Stimulated activated memory B cell treated with anti-CD40 and anti-IgM and Interleukin-4, amounts not matched to agents 10 μg/mL and 1 μg/mL and 100 μg/mL, for 72 hours (primary cell): ENCODE results near the gene CCR5.
"Not testable (repeated sequence)": the region's sequence is repeated elsewhere in the genome, so short reads cannot be mapped to it uniquely, and the experiment has no call there.

Experiments
- ATAC-seq: fragments of 150-1000 bp; cut with Tn5 transposase; 2 replicates; pipeline ENCODE4 v1.10.0; 2021
- H3K27ac Mint-ChIP-seq: one replicate; pipeline ENCODE4 v1.8.0; 2022; ENCODE audit warnings: mild to moderate bottlenecking, mixed read lengths
- H3K27me3 Mint-ChIP-seq: one replicate; pipeline ENCODE4 v1.8.0; 2022; ENCODE audit warnings: mixed read lengths
- H3K36me3 Mint-ChIP-seq: one replicate; pipeline ENCODE4 v1.8.0; 2022; ENCODE audit warnings: mixed read lengths
- H3K4me1 Mint-ChIP-seq: one replicate; pipeline ENCODE4 v1.8.0; 2022; ENCODE audit warnings: mixed read lengths
- H3K4me3 Mint-ChIP-seq: one replicate; pipeline ENCODE4 v1.8.0; 2022; ENCODE audit warnings: mild to moderate bottlenecking, moderate library complexity, mixed read lengths
- H3K9me3 Mint-ChIP-seq: one replicate; pipeline ENCODE4 v1.8.0; 2022; ENCODE audit warnings: mixed read lengths

The CCR5 gene

GRCh38 chr3:46370839-46371518 is at the start of gene CCR5:
TSS of gene CCR5 (plus strand) at chr3:46370946. CDS start at chr3:46372903, 1,957 bp downstream.
- Mint-ChIP-seq H3K4me3 (no peak within 1 kb of the TSS), H3K9me3 (no peaks in the 10 kb centered on the region), H3K27ac (peak within 1 kb of the TSS; percentile 21), H3K4me1 (peaks cover 9% of the 10 kb centered on the region), H3K27me3 (no peaks in the 10 kb centered on the region), H3K36me3 (no peaks in the 10 kb centered on the region)
- ATAC-seq = no peak

DNA sequence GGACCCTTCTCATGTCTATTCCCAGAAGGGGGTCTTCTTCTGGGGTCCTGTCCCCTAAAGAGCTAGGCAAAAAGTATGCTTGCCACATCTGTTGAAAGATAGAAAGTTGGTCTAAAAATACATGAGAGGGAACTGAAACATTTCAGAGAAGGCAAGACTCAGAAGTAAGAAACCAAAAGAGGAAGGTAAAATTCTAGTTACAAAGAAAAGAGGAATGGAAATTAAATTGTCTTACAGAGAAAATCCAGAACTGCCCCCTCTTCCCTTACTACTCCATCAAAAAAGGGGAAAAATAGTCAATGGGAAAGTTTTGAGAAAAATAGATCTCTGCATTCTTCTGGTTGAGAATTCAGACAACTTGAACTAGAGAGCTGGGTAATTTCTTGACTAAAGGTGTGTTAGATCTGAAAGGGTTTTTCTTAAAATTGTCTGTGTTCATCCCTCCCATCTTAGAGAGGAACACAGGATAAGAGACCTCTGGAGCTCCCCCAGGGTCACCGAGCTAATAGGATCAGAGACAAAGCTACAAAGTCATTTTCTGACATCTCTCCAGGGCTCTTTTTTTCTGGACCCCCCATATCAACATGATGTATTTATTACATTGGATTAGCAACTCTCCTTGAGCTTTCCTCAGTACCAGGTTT is 49.2 kb upstream of the CCR5 start:
- H3K4me3 Mint-ChIP-seq = peak overlapping the region; percentile 40
- H3K9me3 Mint-ChIP-seq = peaks cover 11% of the 10 kb centered on the region
- H3K27me3 Mint-ChIP-seq = no peaks in the 10 kb centered on the region
- H3K27ac Mint-ChIP-seq = peak overlapping the region; percentile 80
- no peaks in the 10 kb centered on the region for H3K36me3 Mint-ChIP-seq
- peak; percentile 75 for ATAC-seq
- H3K4me1 Mint-ChIP-seq = peaks cover 42% of the 10 kb centered on the region

GRCh38 chr3:46324036-46324435 is 46.7 kb upstream of the CCR5 start:
- no peak for ATAC-seq
- no peaks in the 10 kb centered on the region for H3K36me3 Mint-ChIP-seq
- H3K27me3 Mint-ChIP-seq = no peaks in the 10 kb centered on the region
- peaks cover 34% of the 10 kb centered on the region for H3K4me1 Mint-ChIP-seq
- peaks cover 5% of the 10 kb centered on the region for H3K9me3 Mint-ChIP-seq
- H3K27ac Mint-ChIP-seq = peak overlapping the region; percentile 19
- H3K4me3 Mint-ChIP-seq = no peak overlapping the region

- H3K9me3 Mint-ChIP-seq = peaks cover 5% of the 10 kb centered on the region
- no peak for ATAC-seq
- H3K27me3 Mint-ChIP-seq = no peaks in the 10 kb centered on the region
- H3K27ac Mint-ChIP-seq = no peak overlapping the region
- no peaks in the 10 kb centered on the region for H3K36me3 Mint-ChIP-seq
- no peak overlapping the region for H3K4me3 Mint-ChIP-seq
- peaks cover 30% of the 10 kb centered on the region for H3K4me1 Mint-ChIP-seq
These were observed 45.0 kb upstream of the CCR5 start for GRCh38 chr3:46325645-46326300.

- H3K27me3 Mint-ChIP-seq, H3K27ac Mint-ChIP-seq, H3K4me3 Mint-ChIP-seq, H3K4me1 Mint-ChIP-seq, H3K36me3 Mint-ChIP-seq, ATAC-seq, H3K9me3 Mint-ChIP-seq: not testable (repeated sequence)
These were observed 40.1 kb upstream of the CCR5 start for GRCh38 chr3:46330676-46331075.

DNA sequence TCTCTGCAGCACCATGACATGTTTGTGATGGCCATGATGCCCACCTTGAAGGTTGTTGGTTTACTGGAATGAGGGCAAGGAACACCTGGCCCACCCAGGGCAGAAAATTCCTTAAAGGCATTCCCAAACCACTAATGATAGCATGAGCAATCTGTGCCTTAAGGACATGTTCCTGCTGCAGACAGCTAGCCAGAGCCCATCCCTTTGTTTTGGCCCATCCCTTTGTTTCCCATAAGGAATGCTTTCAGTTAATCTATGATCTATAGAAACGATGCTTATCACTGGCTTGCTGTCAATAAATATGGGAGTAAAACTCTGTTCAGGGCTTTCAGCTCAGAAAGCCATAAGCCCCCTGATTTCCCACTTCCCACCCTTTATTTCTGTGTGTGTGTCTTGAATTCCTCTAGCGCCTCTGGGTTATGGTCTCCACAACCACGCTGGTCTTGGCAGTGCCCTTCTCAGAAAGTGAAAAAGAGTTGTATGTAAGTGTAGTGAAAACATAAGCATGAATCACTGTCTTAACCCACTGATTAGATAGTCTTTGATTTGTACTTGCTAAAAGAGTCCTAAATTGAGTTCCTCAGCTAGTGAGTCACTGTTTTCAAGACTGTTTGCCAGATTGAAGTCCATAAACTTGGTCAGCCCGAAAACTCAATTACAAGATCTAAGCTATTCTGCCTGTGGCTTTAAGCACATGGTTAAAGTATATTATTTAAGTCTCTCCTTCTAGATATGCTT is 35.8 kb upstream of the CCR5 start:
- Mint-ChIP-seq H3K36me3 (peaks cover 4% of the 10 kb centered on the region), H3K4me3 (no peak overlapping the region), H3K9me3 (peaks cover 13% of the 10 kb centered on the region), H3K4me1 (peaks cover 4% of the 10 kb centered on the region), H3K27ac (no peak overlapping the region), H3K27me3 (no peaks in the 10 kb centered on the region)
- ATAC-seq = no peak

DNA sequence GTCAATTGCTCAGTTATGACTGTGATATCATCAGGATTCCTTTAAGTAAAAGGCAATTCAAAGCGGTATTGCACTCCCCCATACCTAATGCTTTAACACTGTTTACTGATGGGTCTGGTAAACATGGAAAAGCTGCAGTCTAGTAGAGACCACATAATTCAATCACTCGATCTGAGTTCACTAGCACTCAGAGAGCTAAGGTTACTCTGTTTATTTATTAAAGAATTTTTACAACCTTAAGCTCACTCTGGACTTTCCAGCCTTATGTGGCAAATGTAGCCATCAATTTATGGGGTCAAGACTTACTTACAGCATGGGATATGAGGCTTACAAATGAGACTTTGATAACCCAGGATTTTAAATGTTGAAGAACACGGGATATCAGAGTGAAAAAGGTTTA is 35.2 kb upstream of the CCR5 start:
- ATAC-seq = no peak

GRCh38 chr3:46337911-46338310 is 32.8 kb upstream of the CCR5 start:
- no peaks in the 10 kb centered on the region for H3K27me3 Mint-ChIP-seq
- H3K27ac Mint-ChIP-seq = no peak overlapping the region
- H3K4me3 Mint-ChIP-seq = no peak overlapping the region
- peaks cover 18% of the 10 kb centered on the region for H3K9me3 Mint-ChIP-seq
- no peaks in the 10 kb centered on the region for H3K4me1 Mint-ChIP-seq
- ATAC-seq = no peak
- H3K36me3 Mint-ChIP-seq = peaks cover 6% of the 10 kb centered on the region

More for the DNA sequence above, 35.2 kb upstream of the CCR5 start:
- peaks cover 18% of the 10 kb centered on the region for H3K9me3 Mint-ChIP-seq
- H3K4me1 Mint-ChIP-seq = peaks cover 4% of the 10 kb centered on the region
- H3K36me3 Mint-ChIP-seq = peaks cover 6% of the 10 kb centered on the region
- no peaks in the 10 kb centered on the region for H3K27me3 Mint-ChIP-seq
- H3K4me3 Mint-ChIP-seq = no peak overlapping the region
- H3K27ac Mint-ChIP-seq = no peak overlapping the region

- ATAC-seq = no peak
- H3K9me3 Mint-ChIP-seq = peaks cover 18% of the 10 kb centered on the region
- H3K4me3 Mint-ChIP-seq = no peak overlapping the region
- no peak overlapping the region for H3K27ac Mint-ChIP-seq
- no peaks in the 10 kb centered on the region for H3K4me1 Mint-ChIP-seq
- H3K36me3 Mint-ChIP-seq = peaks cover 6% of the 10 kb centered on the region
- no peaks in the 10 kb centered on the region for H3K27me3 Mint-ChIP-seq
These were observed 31.9 kb upstream of the CCR5 start for GRCh38 chr3:46338840-46339239.

DNA sequence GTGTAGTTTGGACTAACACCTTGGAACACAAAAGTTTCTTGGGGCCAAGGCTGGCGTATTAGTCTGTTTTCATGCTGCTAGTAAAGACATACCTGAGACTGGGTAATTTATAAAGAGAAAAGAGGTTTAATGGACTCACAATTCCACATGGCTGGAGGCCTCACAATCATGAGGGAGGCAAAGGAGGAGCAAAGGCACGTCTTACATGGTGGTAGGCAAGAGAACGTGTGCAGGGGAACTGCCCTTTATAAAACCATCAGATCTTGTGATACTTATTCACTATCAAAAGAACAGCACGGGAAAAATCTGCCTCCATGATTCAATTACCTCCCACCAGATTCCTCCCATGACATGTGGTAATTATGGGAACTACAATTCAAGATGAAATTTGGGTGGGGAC is 26.3 kb upstream of the CCR5 start:
- H3K27me3 Mint-ChIP-seq = no peaks in the 10 kb centered on the region
- H3K9me3 Mint-ChIP-seq = peaks cover 12% of the 10 kb centered on the region
- H3K4me1 Mint-ChIP-seq = peaks cover 17% of the 10 kb centered on the region
- ATAC-seq = no peak
- H3K27ac Mint-ChIP-seq = no peak overlapping the region
- H3K36me3 Mint-ChIP-seq = peaks cover 6% of the 10 kb centered on the region
- H3K4me3 Mint-ChIP-seq = no peak overlapping the region

DNA sequence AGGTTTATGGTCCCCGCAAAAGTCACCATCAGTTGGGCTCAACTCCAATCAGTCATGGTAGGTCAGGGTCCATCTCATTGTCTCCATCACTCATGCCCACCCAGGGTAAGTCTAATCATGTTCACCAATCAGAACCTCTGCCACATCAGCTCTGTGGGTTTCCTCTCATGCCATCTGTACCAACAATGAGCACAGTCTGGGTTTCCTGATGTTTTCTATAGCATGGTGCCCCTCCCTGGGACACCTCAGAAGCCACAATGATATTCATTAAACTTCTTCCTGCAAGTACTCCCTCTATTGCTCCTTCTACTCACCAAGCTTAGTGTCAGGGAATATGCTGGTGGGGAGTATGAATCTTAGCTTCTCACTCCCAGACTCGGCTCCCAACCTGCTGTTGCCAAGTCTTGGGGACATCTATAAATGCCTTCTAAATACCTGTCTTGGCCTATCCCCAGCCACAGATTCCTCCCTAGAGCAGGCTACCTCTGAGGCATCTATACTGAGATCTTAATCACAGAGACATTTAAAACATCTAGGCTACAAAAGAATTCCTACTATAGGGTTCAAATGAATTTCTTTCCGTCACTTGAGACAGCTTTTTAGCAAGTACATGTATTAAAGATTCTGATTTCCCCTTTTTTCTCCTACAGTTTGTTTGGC is 21.8 kb upstream of the CCR5 start:
- peaks cover 3% of the 10 kb centered on the region for H3K9me3 Mint-ChIP-seq
- no peaks in the 10 kb centered on the region for H3K27me3 Mint-ChIP-seq
- no peak overlapping the region for H3K4me3 Mint-ChIP-seq
- peak overlapping the region; percentile 58 for H3K27ac Mint-ChIP-seq
- H3K36me3 Mint-ChIP-seq = no peaks in the 10 kb centered on the region
- peaks cover 60% of the 10 kb centered on the region for H3K4me1 Mint-ChIP-seq
- no peak for ATAC-seq

- peak overlapping the region; percentile 58 for H3K27ac Mint-ChIP-seq
- H3K27me3 Mint-ChIP-seq = no peaks in the 10 kb centered on the region
- H3K4me3 Mint-ChIP-seq = no peak overlapping the region
- H3K36me3 Mint-ChIP-seq = no peaks in the 10 kb centered on the region
- H3K9me3 Mint-ChIP-seq = no peaks in the 10 kb centered on the region
- peak; percentile 62 for ATAC-seq
- peaks cover 67% of the 10 kb centered on the region for H3K4me1 Mint-ChIP-seq
These were observed 21.1 kb upstream of the CCR5 start for GRCh38 chr3:46349484-46350261.

GRCh38 chr3:46350262-46350565 is 20.5 kb upstream of the CCR5 start:
- no peaks in the 10 kb centered on the region for H3K27me3 Mint-ChIP-seq
- H3K36me3 Mint-ChIP-seq = no peaks in the 10 kb centered on the region
- H3K9me3 Mint-ChIP-seq = no peaks in the 10 kb centered on the region
- H3K27ac Mint-ChIP-seq = peak overlapping the region; percentile 58
- H3K4me1 Mint-ChIP-seq = peaks cover 72% of the 10 kb centered on the region
- H3K4me3 Mint-ChIP-seq = no peak overlapping the region
- ATAC-seq = no peak

DNA sequence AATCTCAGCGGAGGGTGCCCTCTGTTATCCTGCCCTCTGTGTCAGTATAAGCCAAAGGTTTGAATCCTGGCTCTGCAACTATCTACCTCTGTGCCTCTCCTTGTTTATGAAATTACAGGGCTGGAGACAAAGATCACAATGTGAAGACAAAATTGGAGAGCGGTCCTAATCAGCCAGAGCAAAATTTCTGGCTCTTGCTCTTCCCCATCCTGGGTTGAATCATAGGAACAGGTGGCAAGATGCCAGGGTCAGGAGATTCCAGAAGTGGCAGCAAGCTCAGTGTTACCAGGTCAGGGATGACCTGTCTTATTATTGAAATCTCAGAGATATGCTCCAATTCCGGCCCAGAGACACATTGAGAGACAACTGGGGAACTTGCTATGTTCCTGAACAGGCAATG is 19.1 kb upstream of the CCR5 start:
- H3K36me3 Mint-ChIP-seq = no peaks in the 10 kb centered on the region

More for the DNA sequence above, 19.1 kb upstream of the CCR5 start:
- Mint-ChIP-seq H3K27ac (peak overlapping the region; percentile 31), H3K4me1 (peaks cover 77% of the 10 kb centered on the region), H3K9me3 (no peaks in the 10 kb centered on the region), H3K4me3 (no peak overlapping the region), H3K27me3 (no peaks in the 10 kb centered on the region)
- no peak for ATAC-seq
